Measurements from ENCODE around the gene TFDP2. TPM values are rescaled to one million over a fixed set of nuclear protein-coding genes. Genes with fewer than 3 reads are reported as not detected.

TFDP2 gene
- total and polyA plus RNA-seq, 10 of the 15 experiments (the other 5 are each of a cell fraction or from before 2014, with no cell fraction given) = 28.3 to 100 (median 49.7) TPM

DNA sequence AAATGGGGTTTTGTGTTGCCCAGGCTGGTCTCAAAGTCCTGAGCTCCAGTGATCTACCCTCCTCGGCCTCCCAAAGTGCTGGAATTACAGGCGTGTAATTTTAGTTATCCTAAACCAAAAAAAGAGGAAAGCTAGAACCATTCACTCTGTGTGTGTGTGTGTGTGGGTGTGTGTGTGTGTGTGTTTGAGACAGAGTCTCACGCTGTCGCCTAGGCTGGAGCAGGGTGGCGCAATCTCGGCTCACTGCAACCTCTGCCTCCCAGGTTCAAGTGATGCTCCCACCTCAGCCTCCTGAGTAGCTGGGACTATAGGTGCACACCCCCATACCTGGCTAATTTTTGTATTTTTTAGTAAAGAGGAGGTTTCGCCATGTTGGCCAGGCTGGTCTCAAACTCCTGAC is 84.0 kb downstream of the TFDP2 start:
- ATAC-seq (no peak), DNase-seq (ENCODE audit: low read depth, low spot score) (no peak), FAIRE-seq (no peak)
- Histone ChIP-seq H3K9me3 (replicated peaks; ENCODE audit: control insufficient read depth, insufficient read depth, low read length) (no peaks in the 10 kb centered on the region), H3K4me3 (no peak overlapping the region), H4K20me1 (ENCODE audit: control insufficient read depth, insufficient read depth) (no peaks in the 10 kb centered on the region), H3K9ac (ENCODE audit: control insufficient read depth, insufficient read depth, low read length) (no peak overlapping the region), H3K36me3 (ENCODE audit: control insufficient read depth in 2 of 2, insufficient read depth in 2 of 2, low read length in 1 of 2) (no peaks in the 10 kb centered on the region), H2AFZ (ENCODE audit: control insufficient read depth, low read depth, low read length) (no peak overlapping the region), H3K27me3 (replicated peaks in 1 of 2; ENCODE audit: control insufficient read depth in 2 of 2, insufficient read depth in 2 of 2, low read length in 1 of 2) (no peaks in the 10 kb centered on the region), H3K4me1 (ENCODE audit: control insufficient read depth, insufficient read depth, low read length) (no peaks in the 10 kb centered on the region), H3K79me2 (ENCODE audit: control insufficient read depth, insufficient read depth, low read length) (no peaks in the 10 kb centered on the region), H3K4me2 (ENCODE audit: control insufficient read depth, insufficient read depth) (no peak overlapping the region), H3K27ac (ENCODE audit: control insufficient read depth, insufficient read depth) (no peak overlapping the region)
- BruUV-seq (replicated peaks) = no TSS peak
- 96% methylated on average over 7 of the region's 7 CpGs for WGBS (ENCODE audit: insufficient coverage, insufficient replicate concordance, low lambda C conversion rate, missing lambda C conversion rate)
- RAD21 ChIA-PET (ENCODE audit: unreplicated experiment) = no interaction called here
- intact Hi-C loops (cut with micrococcal nuclease; ENCODE audit: unreplicated experiment) (no loop called here), in situ Hi-C loops (cut with MboI) (no loop called here)
- TF ChIP-seq, protein P1, sequence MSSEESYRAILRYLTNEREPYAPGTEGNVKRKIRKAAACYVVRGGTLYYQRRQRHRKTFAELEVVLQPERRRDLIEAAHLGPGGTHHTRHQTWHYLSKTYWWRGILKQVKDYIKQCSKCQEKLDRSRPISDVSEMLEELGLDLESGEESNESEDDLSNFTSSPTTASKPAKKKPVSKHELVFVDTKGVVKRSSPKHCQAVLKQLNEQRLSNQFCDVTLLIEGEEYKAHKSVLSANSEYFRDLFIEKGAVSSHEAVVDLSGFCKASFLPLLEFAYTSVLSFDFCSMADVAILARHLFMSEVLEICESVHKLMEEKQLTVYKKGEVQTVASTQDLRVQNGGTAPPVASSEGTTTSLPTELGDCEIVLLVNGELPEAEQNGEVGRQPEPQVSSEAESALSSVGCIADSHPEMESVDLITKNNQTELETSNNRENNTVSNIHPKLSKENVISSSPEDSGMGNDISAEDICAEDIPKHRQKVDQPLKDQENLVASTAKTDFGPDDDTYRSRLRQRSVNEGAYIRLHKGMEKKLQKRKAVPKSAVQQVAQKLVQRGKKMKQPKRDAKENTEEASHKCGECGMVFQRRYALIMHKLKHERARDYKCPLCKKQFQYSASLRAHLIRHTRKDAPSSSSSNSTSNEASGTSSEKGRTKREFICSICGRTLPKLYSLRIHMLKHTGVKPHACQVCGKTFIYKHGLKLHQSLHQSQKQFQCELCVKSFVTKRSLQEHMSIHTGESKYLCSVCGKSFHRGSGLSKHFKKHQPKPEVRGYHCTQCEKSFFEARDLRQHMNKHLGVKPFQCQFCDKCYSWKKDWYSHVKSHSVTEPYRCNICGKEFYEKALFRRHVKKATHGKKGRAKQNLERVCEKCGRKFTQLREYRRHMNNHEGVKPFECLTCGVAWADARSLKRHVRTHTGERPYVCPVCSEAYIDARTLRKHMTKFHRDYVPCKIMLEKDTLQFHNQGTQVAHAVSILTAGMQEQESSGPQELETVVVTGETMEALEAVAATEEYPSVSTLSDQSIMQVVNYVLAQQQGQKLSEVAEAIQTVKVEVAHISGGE (CRISPR knock-in tag; IDR thresholded peaks at IDR 0.05) = no peak
- TF ChIP-seq BRCA1 (IDR thresholded peaks at IDR 0.05; ENCODE audit: low read depth, low read length) = no peak
- no peak for TF ChIP-seq RAD51 (IDR thresholded peaks at IDR 0.05)
- no peak for TF ChIP-seq STAT3 (IDR thresholded peaks at IDR 0.05; ENCODE audit: low read depth, low read length)
- TF ChIP-seq, protein P2, sequence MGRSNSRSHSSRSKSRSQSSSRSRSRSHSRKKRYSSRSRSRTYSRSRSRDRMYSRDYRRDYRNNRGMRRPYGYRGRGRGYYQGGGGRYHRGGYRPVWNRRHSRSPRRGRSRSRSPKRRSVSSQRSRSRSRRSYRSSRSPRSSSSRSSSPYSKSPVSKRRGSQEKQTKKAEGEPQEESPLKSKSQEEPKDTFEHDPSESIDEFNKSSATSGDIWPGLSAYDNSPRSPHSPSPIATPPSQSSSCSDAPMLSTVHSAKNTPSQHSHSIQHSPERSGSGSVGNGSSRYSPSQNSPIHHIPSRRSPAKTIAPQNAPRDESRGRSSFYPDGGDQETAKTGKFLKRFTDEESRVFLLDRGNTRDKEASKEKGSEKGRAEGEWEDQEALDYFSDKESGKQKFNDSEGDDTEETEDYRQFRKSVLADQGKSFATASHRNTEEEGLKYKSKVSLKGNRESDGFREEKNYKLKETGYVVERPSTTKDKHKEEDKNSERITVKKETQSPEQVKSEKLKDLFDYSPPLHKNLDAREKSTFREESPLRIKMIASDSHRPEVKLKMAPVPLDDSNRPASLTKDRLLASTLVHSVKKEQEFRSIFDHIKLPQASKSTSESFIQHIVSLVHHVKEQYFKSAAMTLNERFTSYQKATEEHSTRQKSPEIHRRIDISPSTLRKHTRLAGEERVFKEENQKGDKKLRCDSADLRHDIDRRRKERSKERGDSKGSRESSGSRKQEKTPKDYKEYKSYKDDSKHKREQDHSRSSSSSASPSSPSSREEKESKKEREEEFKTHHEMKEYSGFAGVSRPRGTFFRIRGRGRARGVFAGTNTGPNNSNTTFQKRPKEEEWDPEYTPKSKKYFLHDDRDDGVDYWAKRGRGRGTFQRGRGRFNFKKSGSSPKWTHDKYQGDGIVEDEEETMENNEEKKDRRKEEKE (IDR thresholded peaks at IDR 0.05) = no peak
- no peak for TF ChIP-seq CBFB (IDR thresholded peaks at IDR 0.05; ENCODE audit: low read depth)
- no peak for TF ChIP-seq SKIL (IDR thresholded peaks at IDR 0.05; ENCODE audit: low read depth, poor library complexity, severe bottlenecking)
- TF ChIP-seq RBBP5 (conservative IDR thresholded peaks at IDR 0.05) = no peak
- no peak for TF ChIP-seq TCF3 (IDR thresholded peaks at IDR 0.05; ENCODE audit: borderline replicate concordance, insufficient read depth, low read depth, low read length)
- TF ChIP-seq HCFC1 (IDR thresholded peaks at IDR 0.05; ENCODE audit: low read length) = no peak
- POLR2A ChIA-PET = no interaction called here
- CTCF ChIA-PET = interaction anchor here (0.6 kb wide), 1 partner anchor 42 kb away, joined by 4 read pairs; no protein-coding TSS in a partner anchor
- SMC1A ChIA-PET (ENCODE audit: uncharacterized antibody, unreplicated experiment) = no interaction called here
